Liver (tissue), 9 donors: ENCODE measurements around the gene CCDC137. TPM values are rescaled to one million over a fixed set of nuclear protein-coding genes. Genes with fewer than 3 reads are reported as not detected.

ENCODE experiments used
- DNase-seq: peaks from one replicate; pipeline ENCODE4 v3.0.0-alpha.2; 2017; ENCODE audit warnings: low spot score
- H3K27ac ChIP-seq, 2 donors: one replicate each; pipeline ENCODE4 v1.7.0; 2013; ENCODE audit warnings: inconsistent platforms in 2 of 2, low read length in 2 of 2, control low read depth in 1 of 2, low read depth in 1 of 2, mild to moderate bottlenecking in 1 of 2
- H3K27me3 ChIP-seq, 4 donors: one replicate each; pipeline versions ENCODE4 v1.6.1 to v1.7.0; 2013; ENCODE audit warnings: low read length in 3 of 4, inconsistent platforms in 1 of 4, mild to moderate bottlenecking in 1 of 4, moderate library complexity in 1 of 4; ENCODE audit not compliant: control insufficient read depth in 4 of 4, insufficient read depth in 4 of 4
- H3K36me3 ChIP-seq, 4 donors: one replicate each; pipeline versions ENCODE4 v1.6.1 to v1.7.0; 2013; ENCODE audit warnings: low read length in 3 of 4, mild to moderate bottlenecking in 3 of 4, low read depth in 1 of 4, moderate library complexity in 1 of 4; ENCODE audit not compliant: control insufficient read depth in 4 of 4, insufficient read depth in 3 of 4
- H3K4me1 ChIP-seq, 4 donors: one replicate each; pipeline versions ENCODE4 v1.6.1 to v1.7.0; 2013; ENCODE audit warnings: low read length in 3 of 4, mild to moderate bottlenecking in 3 of 4, moderate library complexity in 1 of 4; ENCODE audit not compliant: control insufficient read depth in 4 of 4, insufficient read depth in 4 of 4
- H3K4me3 ChIP-seq, 3 donors: one replicate each; pipeline versions ENCODE4 v1.6.1 to v1.7.0; 2013; ENCODE audit warnings: low read length in 3 of 3, control low read depth in 1 of 3, low read depth in 1 of 3, mild to moderate bottlenecking in 1 of 3
- H3K9ac ChIP-seq, 2 donors: one replicate each; pipeline ENCODE4 v1.7.0; 2013; ENCODE audit warnings: low read length in 2 of 2, mild to moderate bottlenecking in 2 of 2, moderate library complexity in 2 of 2, control low read depth in 1 of 2, low read depth in 1 of 2
- H3K9me3 ChIP-seq, 4 donors: one replicate each; pipeline versions ENCODE4 v1.6.1 to v1.7.0; 2013; ENCODE audit warnings: low read length in 3 of 4; ENCODE audit not compliant: control insufficient read depth in 4 of 4
- ATF3 ChIP-seq: IDR thresholded peaks from 2 replicates; pipeline ENCODE4 v1.6.1; 2016; ENCODE audit warnings: antibody characterized with exemption
- CTCF ChIP-seq: fragments of 150-350 bp; IDR thresholded peaks from 2 replicates; pipeline ENCODE4 v1.5.1; 2017; ENCODE audit warnings: improper control_type of control experiment, low read depth, low read length; ENCODE audit not compliant: missing input control
- EGR1 ChIP-seq, 2 donors: IDR thresholded peaks; 2 replicates each; pipeline ENCODE4 v1.6.1; 2016 to 2018; ENCODE audit warnings: antibody characterized with exemption in 2 of 2, low read depth in 2 of 2
- FOXA1 ChIP-seq: IDR thresholded peaks from 2 replicates; pipeline ENCODE4 v1.6.1; 2016; ENCODE audit warnings: antibody characterized with exemption
- FOXA2 ChIP-seq: IDR thresholded peaks from 2 replicates; pipeline ENCODE4 v1.6.1; 2016; ENCODE audit warnings: antibody characterized with exemption
- GABPA ChIP-seq, 2 donors: IDR thresholded peaks in 1 of 2; conservative IDR thresholded peaks in 1 of 2; 2 replicates each; pipeline ENCODE4 v1.6.1; 2016; ENCODE audit warnings: antibody characterized with exemption in 2 of 2, mild to moderate bottlenecking in 1 of 2, moderate library complexity in 1 of 2
- HNF4A ChIP-seq, 2 donors: conservative IDR thresholded peaks; 2 replicates each; pipeline ENCODE4 v1.6.1; 2016; ENCODE audit warnings: antibody characterized with exemption in 2 of 2, mild to moderate bottlenecking in 2 of 2
- HNF4G ChIP-seq: IDR thresholded peaks from 2 replicates; pipeline ENCODE4 v1.6.1; 2016; ENCODE audit warnings: antibody characterized with exemption
- JUND ChIP-seq, 2 donors: IDR thresholded peaks; 2 replicates each; pipeline ENCODE4 v1.6.1; 2016; ENCODE audit warnings: antibody characterized with exemption in 2 of 2
- MAX ChIP-seq: IDR thresholded peaks from 2 replicates; pipeline ENCODE4 v1.6.1; 2016; ENCODE audit warnings: antibody characterized with exemption
- NR2F2 ChIP-seq: IDR thresholded peaks from 2 replicates; pipeline ENCODE4 v1.6.1; 2016; ENCODE audit warnings: antibody characterized with exemption
- RAD21 ChIP-seq, 2 donors: IDR thresholded peaks; 2 replicates each; pipeline ENCODE4 v1.6.1; 2016; ENCODE audit warnings: antibody characterized with exemption in 2 of 2, mild to moderate bottlenecking in 2 of 2
- REST ChIP-seq: IDR thresholded peaks from 2 replicates; pipeline ENCODE4 v1.6.1; 2016; ENCODE audit warnings: antibody characterized with exemption, mild to moderate bottlenecking
- TAF1 ChIP-seq: conservative IDR thresholded peaks from 2 replicates; pipeline ENCODE4 v1.6.1; 2016; ENCODE audit warnings: antibody characterized with exemption, mild to moderate bottlenecking
- YY1 ChIP-seq: IDR thresholded peaks from 2 replicates; pipeline ENCODE4 v1.6.1; 2016; ENCODE audit warnings: antibody characterized with exemption, mild to moderate bottlenecking
- ZBTB33 ChIP-seq: IDR thresholded peaks from 2 replicates; pipeline ENCODE4 v1.6.1; 2016; ENCODE audit warnings: antibody characterized with exemption
- WGBS: extraction: QIAGEN DNeasy Blood & Tissue Kit; methylation state at CpG from one replicate; pipeline ENCODE4 v1.1.7; 2013; 5-methylcytosine and 5-hydroxymethylcytosine counted together
- polyA plus RNA-seq, 2 donors: library from polyadenylated mRNA; stranded (reverse) in 1 of 2; unstranded in 1 of 2; fragments of 200-250 nt in 1 of 2; fragments of >200 nt in 1 of 2; fragmentation: Nextera tagmentation in 1 of 2; extraction: Ambion mirVana in 1 of 2; gene quantifications; one replicate each; pipeline versions ENCODE4 v1.2.1 to v1.2.3, GENCODE V29; 2013 to 2015
- total RNA-seq, 2 donors: library from RNA; depleted of rRNA; stranded (reverse); fragments of >200 nt; gene quantifications; one replicate each; pipeline ENCODE4 v1.2.3, GENCODE V29; 2014
- donor health status: healthy.
- donor health status: healthy.
- donor health status: healthy.
- donor health status: healthy.
- donor health status: healthy.

Gene CCDC137
- total and polyA plus RNA-seq, 4 donors = 4.3 to 6.9 (median 5.2) TPM

GRCh38 chr17:81697261-81698044, 30.9 kb downstream of the CCDC137 start:
- Histone ChIP-seq H3K4me1 (peaks cover 4 to 19% (median 18%) of the 10 kb centered on the region in 4 donors), H3K9me3 (no peaks in the 10 kb centered on the region), H3K27me3 (no peaks in the 10 kb centered on the region), H3K27ac (no peak overlapping the region), H3K9ac (no peak overlapping the region), H3K36me3 (peaks cover 18 to 77% (median 23%) of the 10 kb centered on the region in 4 donors), H3K4me3 (no peak overlapping the region)
- DNase-seq = no peak
- TF ChIP-seq MAX (no peak), TAF1 (no peak), YY1 (no peak), RAD21 (IDR thresholded peaks at IDR 0.05) (no peak), ZBTB33 (no peak), EGR1 (IDR thresholded peaks at IDR 0.05; ENCODE audit: low read depth in 2 of 2) (no peak), GABPA (IDR thresholded peaks at IDR 0.05 in 1 of 2, conservative IDR thresholded peaks at IDR 0.05 in 1 of 2) (no peak), ATF3 (no peak), JUND (IDR thresholded peaks at IDR 0.05) (no peak), HNF4G (no peak), CTCF (no peak), NR2F2 (no peak), FOXA1 (no peak)
- WGBS = 90% methylated on average over 25 of the region's 25 CpGs

GRCh38 chr17:81700353-81701287, 34.1 kb downstream of the CCDC137 start:
- peaks cover 7 to 38% (median 30%) of the 10 kb centered on the region in 4 donors for H3K4me1 ChIP-seq
- no peak for DNase-seq
- H3K9ac ChIP-seq = no peak overlapping the region
- no peak overlapping the region for H3K27ac ChIP-seq
- WGBS = 92% methylated on average over 25 of the region's 25 CpGs
- H3K36me3 ChIP-seq = peaks cover 13 to 49% (median 16%) of the 10 kb centered on the region in 4 donors
- H3K27me3 ChIP-seq = no peaks in the 10 kb centered on the region
- H3K9me3 ChIP-seq = no peaks in the 10 kb centered on the region
- H3K4me3 ChIP-seq = no peak overlapping the region
- no peak for TF ChIP-seq YY1
- TF ChIP-seq HNF4G = no peak
- TF ChIP-seq REST = no peak
- TF ChIP-seq ZBTB33 = no peak
- TF ChIP-seq RAD21 (IDR thresholded peaks at IDR 0.05) = no peak
- no peak for TF ChIP-seq GABPA (IDR thresholded peaks at IDR 0.05 in 1 of 2, conservative IDR thresholded peaks at IDR 0.05 in 1 of 2)
- TF ChIP-seq EGR1 (IDR thresholded peaks at IDR 0.05; ENCODE audit: low read depth in 2 of 2) = no peak
- TF ChIP-seq NR2F2 = no peak
- no peak for TF ChIP-seq ATF3
- TF ChIP-seq HNF4A (conservative IDR thresholded peaks at IDR 0.05) = no peak
- no peak for TF ChIP-seq FOXA2
